Stimulated activated CD8-positive, alpha-beta memory T cell treated with anti-CD3 and anti-CD28 coated beads, Interleukin-15, amount 100 ng/mL, for 48 hours (primary cell): ENCODE measurements around the gene CEL.

Experiments used
- DNase-seq, 2 donors: peaks; one replicate each; pipeline ENCODE4 v3.0.0-alpha.2; 2020; ENCODE audit warnings: low read depth in 2 of 2

The CEL gene

GRCh38 chr9:133117271-133118178 lies 55.7 kb downstream of the CEL start:
- DNase-seq, result no peak

DNA sequence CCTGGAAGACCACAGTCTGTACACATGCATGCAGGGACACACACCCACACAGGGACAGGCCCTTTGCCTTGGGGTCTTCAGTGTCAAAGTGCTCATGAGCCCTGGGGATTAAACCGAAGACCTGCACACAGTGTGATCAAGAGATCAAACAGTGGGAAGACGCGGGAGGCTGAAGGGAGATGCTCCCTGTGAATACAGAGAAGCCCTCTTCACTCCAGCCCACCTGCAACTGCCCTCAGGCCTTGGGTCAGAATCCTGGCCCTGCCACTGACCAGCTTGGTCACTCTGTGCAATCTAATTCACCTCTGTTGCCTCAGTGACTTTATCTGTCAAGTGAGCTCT lies 56.4 kb downstream of the CEL start:
- no peak for DNase-seq

- DNase-seq, result no peak
These were observed 56.8 kb downstream of the CEL start for GRCh38 chr9:133118568-133118967.

- DNase-seq, result no peak
These were observed 57.5 kb downstream of the CEL start for GRCh38 chr9:133119103-133119845.

DNA sequence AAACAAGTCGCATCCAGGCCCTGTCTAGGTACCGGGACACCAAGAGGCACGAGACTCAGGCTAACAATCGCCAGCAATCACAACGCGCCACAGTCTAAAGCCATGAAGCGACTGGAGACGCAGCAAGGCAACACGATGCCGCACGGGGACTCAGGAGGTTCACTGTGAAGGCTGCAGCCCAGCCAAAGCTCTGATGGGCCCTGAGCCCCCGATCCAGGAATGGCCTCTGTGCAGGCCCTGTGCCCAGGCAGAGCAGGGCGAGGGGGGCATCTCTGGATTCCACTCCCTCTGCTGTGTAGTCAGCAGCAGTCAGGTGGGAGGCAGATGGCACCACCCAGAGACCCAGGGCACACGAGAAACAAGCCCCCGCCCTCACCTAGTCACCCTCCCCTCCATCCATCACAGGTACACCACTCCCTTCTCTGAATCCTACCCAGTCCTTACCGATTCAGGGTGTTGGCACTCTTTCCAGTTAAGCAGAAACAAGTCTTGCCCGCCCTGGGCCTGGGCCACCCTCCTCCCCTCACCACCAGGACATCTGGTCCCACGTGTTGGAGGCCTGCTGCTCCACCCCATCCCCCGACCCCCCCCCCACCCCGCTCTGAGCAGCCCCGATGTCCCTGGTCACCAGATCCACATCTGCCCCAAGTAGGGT lies 58.2 kb downstream of the CEL start:
- no peak for DNase-seq

GRCh38 chr9:133120501-133121197 lies 58.9 kb downstream of the CEL start:
- DNase-seq, result no peak
